H1 (cell line): ENCODE data around the gene GNAO1. TPM values are rescaled to one million over a fixed set of nuclear protein-coding genes. Genes with fewer than 3 reads are reported as not detected.

Experiments
- CTCF ChIA-PET: fragments of 300-600 bp; sonication (Branson Sonifier 250); formaldehyde crosslinking; loops from one replicate; lab custom pipeline; 2021; ENCODE audit not compliant: partially characterized antibody; lab: Charles Lee
- POLR2A ChIA-PET: fragments of 300-600 bp; sonication (Branson Sonifier 250); formaldehyde crosslinking; loops from one replicate; lab custom pipeline; 2021; ENCODE audit warnings: inconsistent platforms; ENCODE audit not compliant: partially characterized antibody; lab: Charles Lee
- DNase-seq, 2 experiments: peaks; one replicate each; pipeline versions ENCODE4 v3.0.0 to v3.0.0-alpha.2; 2010 to 2022; ENCODE audit warnings: low spot score in 2 of 2, low read depth in 1 of 2, mixed read lengths in 1 of 2
- FAIRE-seq: peaks from 2 replicates; lab custom pipeline; 2011; peaks lifted over from hg19 to GRCh38; lab: Jason Lieb, UNC
- H2AFZ ChIP-seq: 2 replicates; pipeline ENCODE4 v1.8.1; 2012; ENCODE audit warnings: low read length, inconsistent platforms
- H2AK5ac ChIP-seq: 2 replicates; pipeline ENCODE4 v1.6.1; 2013; ENCODE audit warnings: low read depth, low read length
- H2BK120ac ChIP-seq: replicated peaks from 2 replicates; pipeline ENCODE3; 2013; ENCODE audit warnings: low read depth, low read length, inconsistent platforms
- H2BK12ac ChIP-seq: 2 replicates; pipeline ENCODE4 v1.6.1; 2013; ENCODE audit warnings: low read depth, low read length
- H2BK15ac ChIP-seq: 2 replicates; pipeline ENCODE4 v1.6.1; 2013; ENCODE audit warnings: low read length
- H2BK20ac ChIP-seq: 2 replicates; pipeline ENCODE4 v1.6.1; 2013; ENCODE audit warnings: low read length
- H2BK5ac ChIP-seq: 2 replicates; pipeline ENCODE4 v1.6.1; 2013; ENCODE audit warnings: low read depth, low read length
- H3K14ac ChIP-seq: 2 replicates; pipeline ENCODE4 v1.6.1; 2013; ENCODE audit warnings: inconsistent platforms; ENCODE audit not compliant: insufficient read length
- H3K18ac ChIP-seq: 2 replicates; pipeline ENCODE4 v1.6.1; 2013; ENCODE audit warnings: low read length; ENCODE audit errors: extremely low read depth
- H3K23ac ChIP-seq: 2 replicates; pipeline ENCODE4 v1.6.1; 2013; ENCODE audit warnings: inconsistent platforms; ENCODE audit not compliant: insufficient read length
- H3K23me2 ChIP-seq: 2 replicates; pipeline ENCODE4 v1.6.1; 2013; ENCODE audit warnings: low read depth, low read length
- H3K27ac ChIP-seq: 2 replicates; pipeline ENCODE4 v1.6.1; 2011; ENCODE audit warnings: low read depth, low read length, inconsistent platforms
- H3K27me3 ChIP-seq, 4 experiments: replicated peaks in 1 of 4; 1 replicate in 1 of 4; 2 replicates in 3 of 4; pipeline versions ENCODE4 v1.6.1 to v1.8.1; 2011 to 2013; ENCODE audit warnings: low read length in 3 of 4, mild to moderate bottlenecking in 3 of 4, inconsistent platforms in 2 of 4, mixed read lengths in 2 of 4, moderate library complexity in 1 of 4; ENCODE audit not compliant: control insufficient read depth in 3 of 4, insufficient read depth in 3 of 4; ENCODE audit errors: extremely low read depth in 1 of 4
- H3K36me3 ChIP-seq, 4 experiments: 2 replicates each; pipeline versions ENCODE4 v1.6.1 to v1.8.1; 2011 to 2013; ENCODE audit warnings: mild to moderate bottlenecking in 4 of 4, low read length in 3 of 4, moderate library complexity in 2 of 4, control low read depth in 1 of 4, inconsistent platforms in 1 of 4; ENCODE audit not compliant: insufficient read depth in 4 of 4, control insufficient read depth in 2 of 4
- H3K4ac ChIP-seq: replicated peaks from 2 replicates; pipeline ENCODE3; 2013; ENCODE audit warnings: low read length, low read depth, mixed read lengths, inconsistent platforms; ENCODE audit not compliant: insufficient read length
- H3K4me1 ChIP-seq, 4 experiments: replicated peaks in 1 of 4; 1 replicate in 1 of 4; 2 replicates in 3 of 4; pipeline versions ENCODE4 v1.6.1 to v1.8.1; 2011 to 2013; ENCODE audit warnings: low read length in 3 of 4, inconsistent platforms in 2 of 4, mixed read lengths in 1 of 4; ENCODE audit not compliant: insufficient read depth in 4 of 4, control insufficient read depth in 3 of 4
- H3K4me2 ChIP-seq, 2 experiments: 2 replicates each; pipeline versions ENCODE4 v1.6.1 to v1.8.1; 2011 to 2013; ENCODE audit warnings: low read depth in 2 of 2, low read length in 2 of 2, control low read depth in 1 of 2, inconsistent platforms in 1 of 2, mild to moderate bottlenecking in 1 of 2; ENCODE audit not compliant: insufficient read depth in 1 of 2
- H3K4me3 ChIP-seq, 4 experiments: fragments of 200-600, 300-600 bp in 1 of 4; sonication (generic), shearing (Covaris generic), sonication (Bioruptor Twin) in 1 of 4; 2 replicates each; pipeline versions ENCODE4 v1.5.1 to v1.8.1; 2011 to 2016; ENCODE audit warnings: low read length in 4 of 4, low read depth in 3 of 4, control low read depth in 2 of 4, inconsistent platforms in 2 of 4, mild to moderate bottlenecking in 2 of 4, mixed read lengths in 1 of 4, moderate library complexity in 1 of 4; ENCODE audit not compliant: insufficient read depth in 2 of 4; ENCODE audit errors: extremely low read depth in 1 of 4
- H3K56ac ChIP-seq: replicated peaks from 2 replicates; pipeline ENCODE3; 2013; ENCODE audit warnings: low read depth, mild to moderate bottlenecking, mixed read lengths, low read length, inconsistent platforms; ENCODE audit not compliant: insufficient read length
- H3K79me1 ChIP-seq: 2 replicates; pipeline ENCODE4 v1.6.1; 2013; ENCODE audit warnings: low read depth, low read length, control low read depth
- H3K79me2 ChIP-seq, 2 experiments: 2 replicates each; pipeline versions ENCODE4 v1.6.1 to v1.8.1; 2012 to 2013; ENCODE audit warnings: low read length in 2 of 2, mild to moderate bottlenecking in 2 of 2, inconsistent platforms in 1 of 2; ENCODE audit not compliant: insufficient read depth in 2 of 2, control insufficient read depth in 1 of 2
- H3K9ac ChIP-seq, 4 experiments: replicated peaks in 1 of 4; 1 replicate in 1 of 4; 2 replicates in 3 of 4; pipeline versions ENCODE4 v1.6.1 to v1.8.1; 2011 to 2013; ENCODE audit warnings: low read depth in 3 of 4, low read length in 3 of 4, control low read depth in 2 of 4, mild to moderate bottlenecking in 2 of 4, moderate library complexity in 2 of 4, inconsistent platforms in 1 of 4; ENCODE audit errors: extremely low read depth in 1 of 4
- H3K9me3 ChIP-seq, 2 experiments: 2 replicates each; pipeline versions ENCODE4 v1.6.1 to v1.8.1; 2012 to 2013; ENCODE audit warnings: mild to moderate bottlenecking in 2 of 2, moderate library complexity in 2 of 2, control low read depth in 1 of 2, inconsistent platforms in 1 of 2, low read depth in 1 of 2, low read length in 1 of 2, mixed read lengths in 1 of 2; ENCODE audit not compliant: insufficient read depth in 2 of 2
- H4K20me1 ChIP-seq, 2 experiments: replicated peaks in 1 of 2; 2 replicates each; pipeline versions ENCODE3 to v1.8.1; 2011 to 2013; ENCODE audit warnings: inconsistent platforms in 2 of 2, low read length in 2 of 2, mild to moderate bottlenecking in 1 of 2; ENCODE audit not compliant: insufficient read depth in 2 of 2, control insufficient read depth in 1 of 2
- H4K5ac ChIP-seq: 2 replicates; pipeline ENCODE4 v1.6.1; 2013; ENCODE audit warnings: low read length, low read depth, mixed read lengths, inconsistent platforms; ENCODE audit not compliant: insufficient read length
- H4K8ac ChIP-seq: 2 replicates; pipeline ENCODE4 v1.8.0; 2013; ENCODE audit warnings: mild to moderate bottlenecking, moderate library complexity, low read length, inconsistent platforms; ENCODE audit not compliant: insufficient read depth; ENCODE audit errors: extremely low read depth
- H4K91ac ChIP-seq: replicated peaks from 2 replicates; pipeline ENCODE3; 2013; ENCODE audit warnings: low read length, mixed read lengths, inconsistent platforms; ENCODE audit not compliant: insufficient read length
- BACH1 ChIP-seq: IDR thresholded peaks from 2 replicates; pipeline ENCODE4 v1.6.1; 2012; ENCODE audit warnings: low read length, improper control_type of control experiment
- ZNF274 ChIP-seq: IDR thresholded peaks from 2 replicates; pipeline ENCODE4 v1.7.0; 2012; ENCODE audit warnings: low read length, borderline replicate concordance; ENCODE audit errors: extremely low read depth
- WGBS, 2 experiments: shearing (Covaris generic) in 1 of 2; methylation state at CpG; one replicate each; pipeline versions ENCODE4 v1.1.6 to v1.1.7; 2013 to 2015; ENCODE audit warnings: low lambda C conversion rate in 2 of 2, mixed read lengths in 2 of 2, inconsistent platforms in 1 of 2, low coverage in 1 of 2, missing lambda C conversion rate in 1 of 2; ENCODE audit not compliant: insufficient replicate concordance in 2 of 2, insufficient coverage in 1 of 2, insufficient read length in 1 of 2; ENCODE audit errors: extremely low coverage in 1 of 2, missing lambda C conversion rate in 1 of 2; 5-methylcytosine and 5-hydroxymethylcytosine counted together
- polyA plus RNA-seq, 7 experiments: library from polyadenylated mRNA; depleted of rRNA in 3 of 7; stranded (reverse) in 5 of 7; unstranded in 2 of 7; fragments of >200 nt in 5 of 7; fragments of 200-250 nt in 2 of 7; gene quantifications; 1 replicate in 5 of 7; 2 replicates in 1 of 7; 4 replicates in 1 of 7; pipeline versions ENCODE4 v1.2.1 to v1.2.3, GENCODE V29; 2011 to 2013; ENCODE audit warnings: missing spikeins in 2 of 7, mixed read lengths in 2 of 7
- total RNA-seq: library from RNA; stranded (reverse); fragmentation: NEBNext Ultra II Directional; extraction: Animal tissue kit (Norgen Biotek cat#: 25700); gene quantifications from 2 replicates; pipeline ENCODE4 v1.2.1, GENCODE V29; 2021

Gene GNAO1
- total and polyA plus RNA-seq, 2 of the 8 experiments (the other 6 are each of a cell fraction or from before 2014, with no cell fraction given), result 6.7 to 34.4 TPM

GRCh38 chr16:56364865-56365264, 173.6 kb downstream of the GNAO1 start:
- H2BK20ac ChIP-seq, result no peak overlapping the region
- no peaks in the 10 kb centered on the region for H3K27me3 ChIP-seq
- no peak overlapping the region for H3K4ac ChIP-seq
- H4K8ac ChIP-seq, result no peak overlapping the region
- POLR2A ChIA-PET, result no interaction called here
- no peak overlapping the region for H2AK5ac ChIP-seq
- CTCF ChIA-PET, result interaction anchor here (1.0 to 2.0 kb wide), 3 partner anchors 9 to 36 kb away, joined by 3 to 7 read pairs (median 4); no protein-coding TSS in a partner anchor
- no peak for FAIRE-seq
- no peak overlapping the region for H3K4me3 ChIP-seq
- H3K4me2 ChIP-seq, result no peak overlapping the region
- H2BK12ac ChIP-seq, result no peak overlapping the region
- H3K36me3 ChIP-seq, result peaks cover 0 to 3% (median 0%) of the 10 kb centered on the region in 4 experiments; a peak in 3 of 8 replicates
- no peaks in the 10 kb centered on the region for H3K79me2 ChIP-seq
- TF ChIP-seq ZNF274 (no peak), BACH1 (no peak)
- TF ChIP-seq, all 59 proteins: peak for 0
- no peak overlapping the region for H3K14ac ChIP-seq
- H4K91ac ChIP-seq, result no peak overlapping the region
- no peaks in the 10 kb centered on the region for H3K23me2 ChIP-seq
- no peak overlapping the region for H2AFZ ChIP-seq
- H3K27ac ChIP-seq, result no peak overlapping the region
- 87% methylated on average over 8 of the region's 8 CpGs; no CpG with 5 or more reads in 1 of the 2 experiments for WGBS, 2 experiments
- no peak overlapping the region for H3K56ac ChIP-seq
- H3K4me1 ChIP-seq, result no peaks in the 10 kb centered on the region
- H3K23ac ChIP-seq, result no peak overlapping the region
- H3K18ac ChIP-seq, result no peak overlapping the region
- H3K9ac ChIP-seq, result no peak overlapping the region
- no peak overlapping the region for H2BK15ac ChIP-seq
- no peaks in the 10 kb centered on the region for H4K20me1 ChIP-seq
- H2BK5ac ChIP-seq, result no peak overlapping the region
- H4K5ac ChIP-seq, result no peak overlapping the region
- no peak for DNase-seq
- H3K79me1 ChIP-seq, result no peaks in the 10 kb centered on the region
- no peaks in the 10 kb centered on the region for H3K9me3 ChIP-seq
- H2BK120ac ChIP-seq, result no peak overlapping the region
